Loucy (cell line): ENCODE data around the gene SGPL1.

Experiments
- EZH2phosphoT487 ChIP-seq: fragments of 200-600 bp; IDR thresholded peaks from 2 replicates; pipeline ENCODE4 v1.6.1; 2018; ENCODE audit warnings: antibody characterized with exemption, mild to moderate bottlenecking, moderate library complexity, borderline replicate concordance
- TF ChIP-seq, protein P1 (sequence below): fragments of 200-600 bp; sonication (generic); conservative IDR thresholded peaks from 2 replicates; pipeline ENCODE4 v1.5.1; 2014; ENCODE audit warnings: mild to moderate bottlenecking, antibody characterized with exemption, low read length

DNA sequence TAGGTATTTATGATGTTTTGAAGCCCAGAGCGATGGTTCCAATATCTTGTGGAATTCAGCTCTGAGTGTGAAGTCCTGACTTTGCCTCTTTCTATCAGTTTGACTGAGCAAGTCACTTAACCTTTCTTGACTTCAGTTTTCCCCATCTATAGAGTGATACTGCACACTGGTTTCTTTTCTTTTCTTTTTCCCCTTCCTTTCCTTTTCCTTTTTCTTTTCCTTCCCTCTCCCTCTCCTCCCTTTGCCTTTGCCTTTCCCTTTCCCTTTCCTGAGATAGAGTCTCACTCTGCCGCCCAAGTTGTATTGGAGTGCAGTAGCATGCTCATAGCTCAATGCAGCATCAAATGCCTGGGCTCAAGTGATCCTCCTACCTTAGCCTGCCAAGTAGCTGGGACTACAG lies 20.6 kb downstream of the SGPL1 start:
- TF ChIP-seq, protein P1, sequence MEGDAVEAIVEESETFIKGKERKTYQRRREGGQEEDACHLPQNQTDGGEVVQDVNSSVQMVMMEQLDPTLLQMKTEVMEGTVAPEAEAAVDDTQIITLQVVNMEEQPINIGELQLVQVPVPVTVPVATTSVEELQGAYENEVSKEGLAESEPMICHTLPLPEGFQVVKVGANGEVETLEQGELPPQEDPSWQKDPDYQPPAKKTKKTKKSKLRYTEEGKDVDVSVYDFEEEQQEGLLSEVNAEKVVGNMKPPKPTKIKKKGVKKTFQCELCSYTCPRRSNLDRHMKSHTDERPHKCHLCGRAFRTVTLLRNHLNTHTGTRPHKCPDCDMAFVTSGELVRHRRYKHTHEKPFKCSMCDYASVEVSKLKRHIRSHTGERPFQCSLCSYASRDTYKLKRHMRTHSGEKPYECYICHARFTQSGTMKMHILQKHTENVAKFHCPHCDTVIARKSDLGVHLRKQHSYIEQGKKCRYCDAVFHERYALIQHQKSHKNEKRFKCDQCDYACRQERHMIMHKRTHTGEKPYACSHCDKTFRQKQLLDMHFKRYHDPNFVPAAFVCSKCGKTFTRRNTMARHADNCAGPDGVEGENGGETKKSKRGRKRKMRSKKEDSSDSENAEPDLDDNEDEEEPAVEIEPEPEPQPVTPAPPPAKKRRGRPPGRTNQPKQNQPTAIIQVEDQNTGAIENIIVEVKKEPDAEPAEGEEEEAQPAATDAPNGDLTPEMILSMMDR = no peak
- TF ChIP-seq EZH2phosphoT487 = no peak
